Naive thymus-derived CD4-positive, alpha-beta T cell (primary cell): Measurements from ENCODE around the gene ZNF609. TPM values are rescaled to one million over a fixed set of nuclear protein-coding genes. Genes with fewer than 3 reads are reported as not detected.

ENCODE experiments used
- ATAC-seq: fragments of 150-1000 bp; cut with Tn5 transposase; 2 replicates; pipeline ENCODE4 v1.10.0; 2021; ENCODE audit warnings: mild to moderate bottlenecking, moderate library complexity
- CTCF ChIA-PET: fragments of 350-600 bp; sonication (Branson Sonifier 250); formaldehyde crosslinking; loops from one replicate; lab custom pipeline; 2021; ENCODE audit warnings: antibody characterized with exemption; lab: Charles Lee
- POLR2A ChIA-PET: fragments of 350-600 bp; sonication (Branson Sonifier 250); formaldehyde crosslinking; loops from one replicate; lab custom pipeline; 2021; ENCODE audit warnings: antibody characterized with exemption, inconsistent platforms; lab: Charles Lee
- DNase-seq, 9 donors: peaks; one replicate each; pipeline versions ENCODE4 v3.0.0 to v3.0.0-alpha.2; 2020 to 2022; ENCODE audit warnings: mixed read lengths in 1 of 9
- H3K27ac ChIP-seq: one replicate; pipeline ENCODE4 v1.7.0; 2013; ENCODE audit warnings: mild to moderate bottlenecking, low read depth, low read length, moderate library complexity
- H3K27me3 ChIP-seq, 2 donors: one replicate each; pipeline ENCODE4 v1.7.0; 2013; ENCODE audit warnings: low read length in 2 of 2, mild to moderate bottlenecking in 2 of 2, moderate library complexity in 2 of 2; ENCODE audit not compliant: control insufficient read depth in 2 of 2, insufficient read depth in 2 of 2
- H3K36me3 ChIP-seq, 3 experiments: 1 replicate in 2 of 3; 2 replicates in 1 of 3; pipeline ENCODE4 v1.7.0; 2013; ENCODE audit warnings: low read length in 3 of 3, mild to moderate bottlenecking in 3 of 3, moderate library complexity in 1 of 3; ENCODE audit not compliant: insufficient read depth in 3 of 3, control insufficient read depth in 2 of 3
- H3K4me1 ChIP-seq, 2 donors: one replicate each; pipeline ENCODE4 v1.7.0; 2013; ENCODE audit warnings: low read length in 2 of 2, mild to moderate bottlenecking in 2 of 2, moderate library complexity in 1 of 2; ENCODE audit not compliant: control insufficient read depth in 2 of 2, insufficient read depth in 2 of 2
- H3K4me3 ChIP-seq: 2 replicates; pipeline ENCODE4 v1.7.0; 2013; ENCODE audit warnings: mild to moderate bottlenecking, low read length
- H3K9me3 ChIP-seq, 3 experiments: 1 replicate in 2 of 3; 2 replicates in 1 of 3; pipeline ENCODE4 v1.7.0; 2013; ENCODE audit warnings: low read length in 3 of 3; ENCODE audit not compliant: control insufficient read depth in 2 of 3
- H3K27ac Mint-ChIP-seq, 9 donors: one replicate each; pipeline ENCODE4 v1.8.0; 2020 to 2022; ENCODE audit warnings: mixed read lengths in 9 of 9, mild to moderate bottlenecking in 8 of 9, moderate library complexity in 5 of 9, inconsistent platforms in 2 of 9
- H3K27me3 Mint-ChIP-seq, 5 donors: one replicate each; pipeline ENCODE4 v1.8.0; 2021 to 2022; ENCODE audit warnings: mixed read lengths in 5 of 5, mild to moderate bottlenecking in 1 of 5
- H3K36me3 Mint-ChIP-seq, 5 donors: one replicate each; pipeline ENCODE4 v1.8.0; 2020 to 2022; ENCODE audit warnings: mixed read lengths in 5 of 5, mild to moderate bottlenecking in 3 of 5, inconsistent platforms in 1 of 5
- H3K4me1 Mint-ChIP-seq, 7 donors: one replicate each; pipeline ENCODE4 v1.8.0; 2020 to 2022; ENCODE audit warnings: mixed read lengths in 7 of 7, mild to moderate bottlenecking in 3 of 7, inconsistent platforms in 1 of 7
- H3K4me3 Mint-ChIP-seq, 10 donors: one replicate each; pipeline ENCODE4 v1.8.0; 2020 to 2022; ENCODE audit warnings: mild to moderate bottlenecking in 10 of 10, mixed read lengths in 10 of 10, moderate library complexity in 6 of 10, inconsistent platforms in 2 of 10
- H3K9me3 Mint-ChIP-seq, 11 donors: one replicate each; pipeline ENCODE4 v1.8.0; 2020 to 2022; ENCODE audit warnings: mixed read lengths in 11 of 11, mild to moderate bottlenecking in 4 of 11, inconsistent platforms in 1 of 11, moderate library complexity in 1 of 11
- intact Hi-C, 2 donors: fragments of 100-400 bp; cut with micrococcal nuclease; formaldehyde crosslinking; loops; one replicate each; pipeline ENCODE4 v1.15.1; 2023
- polyA plus RNA-seq, 2 donors: library from polyadenylated mRNA; unstranded; fragments of 300-500 nt; fragmentation: Illumina TruSeq; gene quantifications; one replicate each; pipeline ENCODE4 v1.2.3, GENCODE V29; 2021
- total RNA-seq, 6 experiments: library from RNA in 5 of 6; stranded (reverse) in 5 of 6; gene quantifications; 1 replicate in 5 of 6; 2 replicates in 1 of 6; pipeline ENCODE4 v1.2.3 and lab custom pipeline; 2021 to 2026

Gene ZNF609
- total and polyA plus RNA-seq, 7 experiments from 2014 or later: 10.1 to 89.1 (median 71.9) TPM

GRCh38 chr15:64710676-64711428 lies 250.5 kb downstream of the ZNF609 start:
- Histone ChIP-seq H3K4me1 (no peaks in the 10 kb centered on the region), H3K36me3 (no peaks in the 10 kb centered on the region), H3K27ac (no peak overlapping the region), H3K9me3 (no peaks in the 10 kb centered on the region), H3K4me3 (no peak overlapping the region), H3K27me3 (no peaks in the 10 kb centered on the region)
- H3K27me3 Mint-ChIP-seq: peaks cover 0 to 3% (median 0%) of the 10 kb centered on the region in 5 donors
- peaks cover 0 to 7% (median 0%) of the 10 kb centered on the region in 5 donors for H3K36me3 Mint-ChIP-seq
- H3K4me1 Mint-ChIP-seq: peaks cover 0 to 5% (median 0%) of the 10 kb centered on the region in 7 donors
- H3K4me3 Mint-ChIP-seq: no peak overlapping the region
- H3K9me3 Mint-ChIP-seq: peaks cover 0 to 1% (median 0%) of the 10 kb centered on the region in 11 donors
- ChIA-PET CTCF (interaction anchor here (0.7 kb wide), 2 partner anchors 21 to 26 kb away, joined by 3 read pairs; no protein-coding TSS in a partner anchor), POLR2A (interaction anchor here (0.9 kb wide), 1 partner anchor 10 kb away, joined by 7 read pairs; no protein-coding TSS in a partner anchor)
- ATAC-seq: no peak
- DNase-seq: no peak
- intact Hi-C loops: no loop called here
- H3K27ac Mint-ChIP-seq: peak overlapping the region in 1 of 9 donors; percentile 70

- no peaks in the 10 kb centered on the region for H3K9me3 ChIP-seq
- H3K4me3 ChIP-seq: no peak overlapping the region
- intact Hi-C loops: no loop called here
- ChIA-PET CTCF (interaction anchor here (0.7 to 0.9 kb wide), 2 partner anchors 17 to 26 kb away, joined by 3 to 4 read pairs; no protein-coding TSS in a partner anchor), POLR2A (interaction anchor here (0.6 kb wide), 1 partner anchor 16 kb away, joined by 3 read pairs; no protein-coding TSS in a partner anchor)
- H3K4me3 Mint-ChIP-seq: no peak overlapping the region
- H3K9me3 Mint-ChIP-seq: no peaks in the 10 kb centered on the region
- H3K27ac ChIP-seq: no peak overlapping the region
- no peaks in the 10 kb centered on the region for H3K36me3 ChIP-seq
- H3K27me3 Mint-ChIP-seq: peaks cover 0 to 3% (median 0%) of the 10 kb centered on the region in 5 donors
- H3K27ac Mint-ChIP-seq: peak overlapping the region in 1 of 9 donors; percentile 14
- no peak for ATAC-seq
- DNase-seq: no peak
- H3K4me1 ChIP-seq: peaks cover 0 to 4% of the 10 kb centered on the region in 2 donors
- peaks cover 0 to 7% (median 0%) of the 10 kb centered on the region in 5 donors for H3K36me3 Mint-ChIP-seq
- H3K27me3 ChIP-seq: no peaks in the 10 kb centered on the region
- H3K4me1 Mint-ChIP-seq: peaks cover 0 to 11% (median 7%) of the 10 kb centered on the region in 7 donors
These were observed 252.0 kb downstream of the ZNF609 start for GRCh38 chr15:64712353-64712752.

- ATAC-seq (no peak), DNase-seq (no peak)
- H3K4me3 ChIP-seq: no peak overlapping the region
- Mint-ChIP-seq H3K4me3 (no peak overlapping the region), H3K9me3 (no peaks in the 10 kb centered on the region), H3K4me1 (peaks cover 6 to 23% (median 19%) of the 10 kb centered on the region in 7 donors), H3K36me3 (peaks cover 0 to 4% (median 0%) of the 10 kb centered on the region in 5 donors), H3K27ac (no peak overlapping the region), H3K27me3 (no peaks in the 10 kb centered on the region)
- H3K36me3 ChIP-seq: no peaks in the 10 kb centered on the region
- no peaks in the 10 kb centered on the region for H3K27me3 ChIP-seq
- ChIA-PET POLR2A (no interaction called here), CTCF (no interaction called here)
- intact Hi-C loops: no loop called here
- H3K27ac ChIP-seq: no peak overlapping the region
- H3K4me1 ChIP-seq: peaks cover 0 to 16% of the 10 kb centered on the region in 2 donors
- H3K9me3 ChIP-seq: no peaks in the 10 kb centered on the region
These were observed 253.2 kb downstream of the ZNF609 start for GRCh38 chr15:64713592-64713991.

- ChIA-PET POLR2A (interaction anchor here (0.9 to 2.3 kb wide), 5 partner anchors 9 to 19 kb away, joined by 3 to 8 read pairs (median 4); no protein-coding TSS in a partner anchor), CTCF (interaction anchor here (0.6 to 4.0 kb wide), 4 partner anchors 11 to 355 kb away, joined by 3 to 19 read pairs (median 7); no protein-coding TSS in a partner anchor)
- H3K4me3 Mint-ChIP-seq: no peak overlapping the region
- Histone ChIP-seq H3K27me3 (no peaks in the 10 kb centered on the region), H3K4me3 (no peak overlapping the region), H3K9me3 (no peaks in the 10 kb centered on the region), H3K36me3 (no peaks in the 10 kb centered on the region), H3K27ac (no peak overlapping the region), H3K4me1 (peaks cover 0 to 21% of the 10 kb centered on the region in 2 donors)
- ATAC-seq: no peak
- no peaks in the 10 kb centered on the region for H3K27me3 Mint-ChIP-seq
- no peaks in the 10 kb centered on the region for H3K36me3 Mint-ChIP-seq
- DNase-seq: no peak
- peak overlapping the region in 8 of 9 donors; percentile 65 to 92 (median 88) for H3K27ac Mint-ChIP-seq
- H3K9me3 Mint-ChIP-seq: no peaks in the 10 kb centered on the region
- peaks cover 6 to 31% (median 18%) of the 10 kb centered on the region in 7 donors for H3K4me1 Mint-ChIP-seq
- intact Hi-C loops: no loop called here
These were observed 256.1 kb downstream of the ZNF609 start for GRCh38 chr15:64716452-64716851.

- H3K9me3 ChIP-seq: no peaks in the 10 kb centered on the region
- no peaks in the 10 kb centered on the region for H3K36me3 Mint-ChIP-seq
- H3K27ac ChIP-seq: peak overlapping the region; percentile 55
- no peak overlapping the region for H3K4me3 ChIP-seq
- H3K36me3 ChIP-seq: no peaks in the 10 kb centered on the region
- DNase-seq (peak in 4 of 9 donors; percentile 14 to 36 (median 28)), ATAC-seq (peak; percentile 36)
- H3K27ac Mint-ChIP-seq: peak overlapping the region in 8 of 9 donors; percentile 81 to 92 (median 88)
- H3K4me1 ChIP-seq: peaks cover 0 to 21% of the 10 kb centered on the region in 2 donors
- H3K9me3 Mint-ChIP-seq: no peaks in the 10 kb centered on the region
- intact Hi-C loops: no loop called here
- CTCF ChIA-PET: interaction anchor here (0.7 to 4.0 kb wide), 3 partner anchors 11 to 31 kb away, joined by 3 to 19 read pairs (median 11); no protein-coding TSS in a partner anchor
- H3K27me3 ChIP-seq: no peaks in the 10 kb centered on the region
- no peaks in the 10 kb centered on the region for H3K27me3 Mint-ChIP-seq
- H3K4me3 Mint-ChIP-seq: peak overlapping the region in 9 of 10 donors; percentile 20 to 65 (median 45)
- H3K4me1 Mint-ChIP-seq: peaks cover 6 to 31% (median 18%) of the 10 kb centered on the region in 7 donors
- POLR2A ChIA-PET: interaction anchor here (0.6 to 2.3 kb wide), 8 partner anchors 10 to 1116 kb away, joined by 3 to 8 read pairs (median 4); no protein-coding TSS in a partner anchor
These were observed 256.8 kb downstream of the ZNF609 start for GRCh38 chr15:64717130-64717529.

- no peaks in the 10 kb centered on the region for H3K36me3 ChIP-seq
- ATAC-seq: peak; percentile 60
- peak overlapping the region; percentile 55 for H3K27ac ChIP-seq
- H3K27me3 ChIP-seq: no peaks in the 10 kb centered on the region
- no peaks in the 10 kb centered on the region for H3K27me3 Mint-ChIP-seq
- peak in 6 of 9 donors; percentile 20 to 54 (median 36) for DNase-seq
- H3K4me3 ChIP-seq: no peak overlapping the region
- H3K9me3 Mint-ChIP-seq: no peaks in the 10 kb centered on the region
- intact Hi-C loops: no loop called here
- H3K27ac Mint-ChIP-seq: peak overlapping the region in 8 of 9 donors; percentile 81 to 92 (median 88)
- CTCF ChIA-PET: interaction anchor here (0.7 to 4.0 kb wide), 3 partner anchors 10 to 32 kb away, joined by 3 to 19 read pairs (median 11); no protein-coding TSS in a partner anchor
- H3K9me3 ChIP-seq: no peaks in the 10 kb centered on the region
- POLR2A ChIA-PET: interaction anchor here (0.8 to 2.3 kb wide), 4 partner anchors 11 to 1117 kb away, joined by 3 to 8 read pairs (median 3); no protein-coding TSS in a partner anchor
- peak overlapping the region in 9 of 10 donors; percentile 3 to 65 (median 45) for H3K4me3 Mint-ChIP-seq
- H3K4me1 ChIP-seq: peaks cover 0 to 21% of the 10 kb centered on the region in 2 donors
- H3K4me1 Mint-ChIP-seq: peaks cover 6 to 31% (median 18%) of the 10 kb centered on the region in 7 donors
- H3K36me3 Mint-ChIP-seq: no peaks in the 10 kb centered on the region
These were observed 257.5 kb downstream of the ZNF609 start for GRCh38 chr15:64717735-64718495.
